Measurements from ENCODE around the gene SMYD1.

- TF ChIP-seq ZC3H10 (CRISPR knock-in tag; IDR thresholded peaks at IDR 0.05), result no peak
- TF ChIP-seq, protein P1, sequence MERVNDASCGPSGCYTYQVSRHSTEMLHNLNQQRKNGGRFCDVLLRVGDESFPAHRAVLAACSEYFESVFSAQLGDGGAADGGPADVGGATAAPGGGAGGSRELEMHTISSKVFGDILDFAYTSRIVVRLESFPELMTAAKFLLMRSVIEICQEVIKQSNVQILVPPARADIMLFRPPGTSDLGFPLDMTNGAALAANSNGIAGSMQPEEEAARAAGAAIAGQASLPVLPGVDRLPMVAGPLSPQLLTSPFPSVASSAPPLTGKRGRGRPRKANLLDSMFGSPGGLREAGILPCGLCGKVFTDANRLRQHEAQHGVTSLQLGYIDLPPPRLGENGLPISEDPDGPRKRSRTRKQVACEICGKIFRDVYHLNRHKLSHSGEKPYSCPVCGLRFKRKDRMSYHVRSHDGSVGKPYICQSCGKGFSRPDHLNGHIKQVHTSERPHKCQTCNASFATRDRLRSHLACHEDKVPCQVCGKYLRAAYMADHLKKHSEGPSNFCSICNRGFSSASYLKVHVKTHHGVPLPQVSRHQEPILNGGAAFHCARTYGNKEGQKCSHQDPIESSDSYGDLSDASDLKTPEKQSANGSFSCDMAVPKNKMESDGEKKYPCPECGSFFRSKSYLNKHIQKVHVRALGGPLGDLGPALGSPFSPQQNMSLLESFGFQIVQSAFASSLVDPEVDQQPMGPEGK (CRISPR knock-in tag; IDR thresholded peaks at IDR 0.05; ENCODE audit: borderline replicate concordance), result no peak
- TF ChIP-seq TCF4 (CRISPR knock-in tag; IDR thresholded peaks at IDR 0.05; ENCODE audit: borderline replicate concordance), result no peak
- TF ChIP-seq CREB5 (CRISPR knock-in tag; IDR thresholded peaks at IDR 0.05; ENCODE audit: low read depth), result no peak
- no peak for TF ChIP-seq ZNF565 (CRISPR knock-in tag; conservative IDR thresholded peaks at IDR 0.05; ENCODE audit: low read depth)
- TF ChIP-seq ISL1 (CRISPR knock-in tag; IDR thresholded peaks at IDR 0.05), result no peak
- TF ChIP-seq ZFP3 (CRISPR knock-in tag; IDR thresholded peaks at IDR 0.05), result no peak
Measured at GRCh38 chr2:88159955-88160415, 92.4 kb downstream of the SMYD1 start.

All from SK-N-SH treated with all-trans-retinoic acid at 6 μM for 48 hours (cell line).